ENCODE data around the gene C18orf63. TPM values are rescaled to one million over a fixed set of nuclear protein-coding genes. Genes with fewer than 3 reads are reported as not detected.

Gene C18orf63
- total RNA-seq, 1 experiment from 2014 or later = not detected

DNA sequence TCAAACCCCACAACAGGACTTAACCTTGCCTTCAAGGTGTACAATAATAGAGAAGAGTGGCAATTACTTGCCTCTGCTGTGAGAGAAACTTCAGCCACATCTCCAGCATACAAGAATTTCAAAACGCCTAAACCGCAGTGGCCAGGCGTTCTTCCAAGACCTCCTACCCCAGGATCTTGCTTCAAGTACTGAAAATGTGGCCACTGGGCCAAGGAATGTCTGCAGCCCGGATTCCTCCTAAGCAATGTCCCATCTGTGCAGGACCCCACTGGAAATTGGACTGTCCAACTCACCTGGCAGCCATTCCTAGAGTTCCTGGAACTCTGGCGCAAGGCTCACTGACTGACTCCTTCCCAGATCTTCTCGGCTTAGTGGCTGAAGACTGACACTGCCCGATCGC is 21.1 kb upstream of the C18orf63 start:
- H3K4me1 ChIP-seq (ENCODE audit: control insufficient read depth, insufficient read depth, low read length) = peaks cover 7% of the 10 kb centered on the region; the same call in 1 of the 2 replicates
- POLR2A ChIA-PET = no interaction called here
- no peak overlapping the region for H3K27ac ChIP-seq (ENCODE audit: low read length)
- no TSS peak for BruUV-seq (replicated peaks)
- DNase-seq (ENCODE audit: low read depth, low spot score) (no peak), ATAC-seq (no peak)
- CTCF ChIA-PET = no interaction called here
- intact Hi-C loops (cut with micrococcal nuclease; ENCODE audit: unreplicated experiment) (no loop called here), in situ Hi-C loops (cut with HindIII; ENCODE audit: low pct_unique_long_range_greater_than_20kb, low sequenced_read_pairs) (no loop called here)
- TF ChIP-seq SIN3A (IDR thresholded peaks at IDR 0.05; ENCODE audit: borderline replicate concordance, insufficient read depth, low read depth, low read length) = no peak
- TF ChIP-seq, protein P1, sequence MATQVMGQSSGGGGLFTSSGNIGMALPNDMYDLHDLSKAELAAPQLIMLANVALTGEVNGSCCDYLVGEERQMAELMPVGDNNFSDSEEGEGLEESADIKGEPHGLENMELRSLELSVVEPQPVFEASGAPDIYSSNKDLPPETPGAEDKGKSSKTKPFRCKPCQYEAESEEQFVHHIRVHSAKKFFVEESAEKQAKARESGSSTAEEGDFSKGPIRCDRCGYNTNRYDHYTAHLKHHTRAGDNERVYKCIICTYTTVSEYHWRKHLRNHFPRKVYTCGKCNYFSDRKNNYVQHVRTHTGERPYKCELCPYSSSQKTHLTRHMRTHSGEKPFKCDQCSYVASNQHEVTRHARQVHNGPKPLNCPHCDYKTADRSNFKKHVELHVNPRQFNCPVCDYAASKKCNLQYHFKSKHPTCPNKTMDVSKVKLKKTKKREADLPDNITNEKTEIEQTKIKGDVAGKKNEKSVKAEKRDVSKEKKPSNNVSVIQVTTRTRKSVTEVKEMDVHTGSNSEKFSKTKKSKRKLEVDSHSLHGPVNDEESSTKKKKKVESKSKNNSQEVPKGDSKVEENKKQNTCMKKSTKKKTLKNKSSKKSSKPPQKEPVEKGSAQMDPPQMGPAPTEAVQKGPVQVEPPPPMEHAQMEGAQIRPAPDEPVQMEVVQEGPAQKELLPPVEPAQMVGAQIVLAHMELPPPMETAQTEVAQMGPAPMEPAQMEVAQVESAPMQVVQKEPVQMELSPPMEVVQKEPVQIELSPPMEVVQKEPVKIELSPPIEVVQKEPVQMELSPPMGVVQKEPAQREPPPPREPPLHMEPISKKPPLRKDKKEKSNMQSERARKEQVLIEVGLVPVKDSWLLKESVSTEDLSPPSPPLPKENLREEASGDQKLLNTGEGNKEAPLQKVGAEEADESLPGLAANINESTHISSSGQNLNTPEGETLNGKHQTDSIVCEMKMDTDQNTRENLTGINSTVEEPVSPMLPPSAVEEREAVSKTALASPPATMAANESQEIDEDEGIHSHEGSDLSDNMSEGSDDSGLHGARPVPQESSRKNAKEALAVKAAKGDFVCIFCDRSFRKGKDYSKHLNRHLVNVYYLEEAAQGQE (IDR thresholded peaks at IDR 0.05; ENCODE audit: insufficient read depth in 1 of 2, low read depth in 2 of 2, low read length in 1 of 2) = no peak
- TF ChIP-seq POLR2AphosphoS5 (IDR thresholded peaks at IDR 0.05; ENCODE audit: low read depth, low read length) = no peak
- TF ChIP-seq TCF7L2 (IDR thresholded peaks at IDR 0.05; ENCODE audit: low read depth, low read length) = no peak
- TF ChIP-seq, protein P2, sequence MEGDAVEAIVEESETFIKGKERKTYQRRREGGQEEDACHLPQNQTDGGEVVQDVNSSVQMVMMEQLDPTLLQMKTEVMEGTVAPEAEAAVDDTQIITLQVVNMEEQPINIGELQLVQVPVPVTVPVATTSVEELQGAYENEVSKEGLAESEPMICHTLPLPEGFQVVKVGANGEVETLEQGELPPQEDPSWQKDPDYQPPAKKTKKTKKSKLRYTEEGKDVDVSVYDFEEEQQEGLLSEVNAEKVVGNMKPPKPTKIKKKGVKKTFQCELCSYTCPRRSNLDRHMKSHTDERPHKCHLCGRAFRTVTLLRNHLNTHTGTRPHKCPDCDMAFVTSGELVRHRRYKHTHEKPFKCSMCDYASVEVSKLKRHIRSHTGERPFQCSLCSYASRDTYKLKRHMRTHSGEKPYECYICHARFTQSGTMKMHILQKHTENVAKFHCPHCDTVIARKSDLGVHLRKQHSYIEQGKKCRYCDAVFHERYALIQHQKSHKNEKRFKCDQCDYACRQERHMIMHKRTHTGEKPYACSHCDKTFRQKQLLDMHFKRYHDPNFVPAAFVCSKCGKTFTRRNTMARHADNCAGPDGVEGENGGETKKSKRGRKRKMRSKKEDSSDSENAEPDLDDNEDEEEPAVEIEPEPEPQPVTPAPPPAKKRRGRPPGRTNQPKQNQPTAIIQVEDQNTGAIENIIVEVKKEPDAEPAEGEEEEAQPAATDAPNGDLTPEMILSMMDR (IDR thresholded peaks at IDR 0.05) = no peak
- H3K27me3 ChIP-seq (ENCODE audit: control insufficient read depth, insufficient read depth, low read length) = peaks cover 1% of the 10 kb centered on the region; the same call in 1 of the 2 replicates
- H3K4me3 ChIP-seq (ENCODE audit: low read depth in 2 of 2, low read length in 2 of 2) = no peak overlapping the region
- no peaks in the 10 kb centered on the region for H3K36me3 ChIP-seq (ENCODE audit: control insufficient read depth, insufficient read depth, low read length)
- no peaks in the 10 kb centered on the region for H3K9me3 ChIP-seq (ENCODE audit: control insufficient read depth, insufficient read depth, low read depth, low read length)

DNA sequence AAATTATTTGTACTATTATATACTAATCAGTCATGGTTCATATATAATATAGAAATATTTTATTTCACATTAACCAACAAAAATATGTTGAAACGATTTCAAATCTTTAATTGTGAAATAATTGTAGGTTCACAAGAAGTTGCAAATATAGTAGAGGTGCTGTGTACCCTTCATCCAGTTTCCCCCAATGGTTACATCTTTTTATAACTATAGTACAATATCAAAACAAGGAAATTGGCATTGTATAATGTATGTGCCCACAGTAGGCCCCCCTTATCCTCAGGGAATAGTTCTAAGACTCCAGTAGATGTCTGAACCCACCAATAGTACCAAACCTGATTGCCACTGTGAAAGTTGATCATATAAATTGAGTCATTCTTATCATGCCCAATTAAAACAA is 16.5 kb upstream of the C18orf63 start:
- BruUV-seq (replicated peaks) = no TSS peak
- no peak for TF ChIP-seq TCF7L2 (IDR thresholded peaks at IDR 0.05; ENCODE audit: low read depth, low read length)
- no peak for TF ChIP-seq POLR2AphosphoS5 (IDR thresholded peaks at IDR 0.05; ENCODE audit: low read depth, low read length)
- TF ChIP-seq SIN3A (IDR thresholded peaks at IDR 0.05; ENCODE audit: borderline replicate concordance, insufficient read depth, low read depth, low read length) = no peak
- TF ChIP-seq, protein P1 (IDR thresholded peaks at IDR 0.05; ENCODE audit: insufficient read depth in 1 of 2, low read depth in 2 of 2, low read length in 1 of 2) = no peak
- TF ChIP-seq, protein P2 (IDR thresholded peaks at IDR 0.05) = no peak
- in situ Hi-C loops (cut with HindIII; ENCODE audit: low pct_unique_long_range_greater_than_20kb, low sequenced_read_pairs) = no loop called here
- Histone ChIP-seq H3K36me3 (ENCODE audit: control insufficient read depth, insufficient read depth, low read length) (no peaks in the 10 kb centered on the region), H3K27me3 (ENCODE audit: control insufficient read depth, insufficient read depth, low read length) (peaks cover 27% of the 10 kb centered on the region), H3K27ac (ENCODE audit: low read length) (no peak overlapping the region), H3K4me3 (ENCODE audit: low read depth in 2 of 2, low read length in 2 of 2) (no peak overlapping the region), H3K4me1 (ENCODE audit: control insufficient read depth, insufficient read depth, low read length) (no peaks in the 10 kb centered on the region), H3K9me3 (ENCODE audit: control insufficient read depth, insufficient read depth, low read depth, low read length) (no peaks in the 10 kb centered on the region)
- POLR2A ChIA-PET = no interaction called here
- ATAC-seq = no peak
- CTCF ChIA-PET = interaction anchor here (0.7 kb wide), 1 partner anchor 43 kb away, joined by 3 read pairs; no protein-coding TSS in a partner anchor
- intact Hi-C loops (cut with micrococcal nuclease; ENCODE audit: unreplicated experiment) = no loop called here
- DNase-seq (ENCODE audit: low read depth, low spot score) = no peak

Data from Panc1 (cell line).